Neural progenitor cell (in vitro differentiated cells): ENCODE data around the gene LRRN1.

ENCODE experiments used
- CTCF ChIP-seq: fragments of 200-600 bp; sonication (generic); IDR thresholded peaks from 2 replicates; pipeline ENCODE4 v1.5.1; 2017; ENCODE audit warnings: antibody characterized with exemption, mild to moderate bottlenecking
- EZH2 ChIP-seq: fragments of 200-600 bp; sonication (generic); IDR thresholded peaks from 2 replicates; pipeline ENCODE4 v1.6.1; 2017; ENCODE audit warnings: antibody characterized with exemption, mild to moderate bottlenecking, moderate library complexity
- EZH2phosphoT487 ChIP-seq: fragments of 200-600 bp; sonication (generic); IDR thresholded peaks from 2 replicates; pipeline ENCODE4 v1.6.1; 2017; ENCODE audit warnings: antibody characterized with exemption

- no peak for TF ChIP-seq CTCF
- no peak for TF ChIP-seq EZH2
- TF ChIP-seq EZH2phosphoT487 = no peak
Measured at GRCh38 chr3:3881050-3881449, 81.8 kb downstream of the LRRN1 start.
